HCT116 (cell line): ENCODE measurements around the gene PRELP. TPM values are rescaled to one million over a fixed set of nuclear protein-coding genes. Genes with fewer than 3 reads are reported as not detected.

Source experiments
- ATAC-seq: fragments of 200-7000 bp; cut with Tn5 transposase; 2 replicates; pipeline ENCODE4 v1.9.1; 2020; ENCODE audit warnings: mild to moderate bottlenecking, moderate library complexity
- BruUV-seq: library from RNA; stranded (reverse); fragments of 400-500 nt; replicated peaks from 2 replicates; lab custom pipeline; 2021; lab: Mats Ljungman, UMichigan
- CTCF ChIA-PET: fragments of 300-600 bp; sonication (Branson Sonifier 250); formaldehyde crosslinking; loops from one replicate; lab custom pipeline; 2021; ENCODE audit warnings: antibody characterized with exemption; lab: Charles Lee
- POLR2A ChIA-PET: fragments of 300-600, 350-600 bp; sonication (Branson Sonifier 250); formaldehyde crosslinking; loops from one replicate; lab custom pipeline; 2021; ENCODE audit warnings: antibody characterized with exemption; lab: Charles Lee
- RAD21 ChIA-PET, 2 experiments: fragments of 300-600 bp; sonication (Branson Sonifier 250); formaldehyde crosslinking; loops; one replicate each; lab custom pipeline; 2023; ENCODE audit warnings: low total read pairs in 2 of 2; ENCODE audit not compliant: uncharacterized antibody in 2 of 2, unreplicated experiment in 2 of 2, low non-redundant PET in 1 of 2; lab: Charles Lee
- DNase-seq: peaks from one replicate; pipeline ENCODE4 v3.0.0-alpha.2; 2010; ENCODE audit warnings: low read depth, low spot score
- H2AFZ ChIP-seq: fragments of 200-600 bp; shearing (Covaris generic), sonication (generic); 2 replicates; pipeline ENCODE4 v1.6.1; 2017; ENCODE audit warnings: low read depth, mixed run types, mixed read lengths, antibody characterized with exemption, low read length; ENCODE audit not compliant: poor library complexity, severe bottlenecking
- H3K27ac ChIP-seq: 2 replicates; pipeline ENCODE4 v1.5.1; 2012; ENCODE audit warnings: low read depth, low read length
- H3K27me3 ChIP-seq: fragments of 200-600 bp; sonication (generic); 2 replicates; pipeline ENCODE4 v1.6.1; 2016; ENCODE audit warnings: mixed run types, low read length, mixed read lengths; ENCODE audit not compliant: insufficient read depth
- H3K36me3 ChIP-seq, 2 experiments: fragments of 200-500 bp in 1 of 2; fragments of 200-600 bp in 1 of 2; sonication (Bioruptor generic) in 1 of 2; sonication (generic) in 1 of 2; 2 replicates each; pipeline versions ENCODE4 v1.5.1 to v1.6.1; 2014 to 2016; ENCODE audit warnings: low read length in 2 of 2, inconsistent platforms in 1 of 2, mixed read lengths in 1 of 2, mixed run types in 1 of 2; ENCODE audit not compliant: insufficient read depth in 2 of 2, control insufficient read depth in 1 of 2
- H3K4me1 ChIP-seq, 2 experiments: fragments of 200-600 bp in 1 of 2; sonication (generic) in 1 of 2; 2 replicates each; pipeline versions ENCODE4 v1.5.1 to v1.6.1; 2012 to 2017; ENCODE audit warnings: low read length in 2 of 2, inconsistent platforms in 1 of 2, mild to moderate bottlenecking in 1 of 2, mixed read lengths in 1 of 2, mixed run types in 1 of 2, moderate library complexity in 1 of 2; ENCODE audit not compliant: insufficient read depth in 2 of 2, control insufficient read depth in 1 of 2
- H3K4me2 ChIP-seq: fragments of 200-600 bp; sonication (generic); 2 replicates; pipeline ENCODE4 v1.6.1; 2017; ENCODE audit warnings: mixed run types, low read length, mixed read lengths
- H3K4me3 ChIP-seq, 2 experiments: fragments of 200-600 bp in 1 of 2; sonication (generic) in 1 of 2; replicated peaks in 1 of 2; 2 replicates each; pipeline ENCODE4 v1.5.1; 2011 to 2016; ENCODE audit warnings: low read length in 2 of 2, control low read depth in 1 of 2, low read depth in 1 of 2, mild to moderate bottlenecking in 1 of 2, mixed read lengths in 1 of 2, mixed run types in 1 of 2
- H3K79me2 ChIP-seq: fragments of 200-600 bp; sonication (generic); 2 replicates; pipeline ENCODE4 v1.6.1; 2017; ENCODE audit warnings: mild to moderate bottlenecking, mixed run types, low read length, moderate library complexity, mixed read lengths; ENCODE audit not compliant: insufficient read depth
- H3K9ac ChIP-seq: fragments of 200-600 bp; sonication (generic); 2 replicates; pipeline ENCODE4 v1.6.1; 2016; ENCODE audit warnings: low read length, mixed read lengths
- H3K9me2 ChIP-seq: fragments of 200-600 bp; sonication (generic), shearing (Covaris generic); 2 replicates; pipeline ENCODE4 v1.6.1; 2017; ENCODE audit warnings: mixed run types, mild to moderate bottlenecking, moderate library complexity; ENCODE audit not compliant: insufficient read depth
- H3K9me3 ChIP-seq, 2 experiments: fragments of 200-500 bp in 1 of 2; fragments of 200-600 bp in 1 of 2; sonication (Bioruptor generic) in 1 of 2; sonication (generic) in 1 of 2; 2 replicates each; pipeline ENCODE4 v1.6.1; 2014 to 2017; ENCODE audit warnings: low read length in 2 of 2, mixed read lengths in 2 of 2, inconsistent platforms in 1 of 2, low read depth in 1 of 2, mild to moderate bottlenecking in 1 of 2, mixed run types in 1 of 2, moderate library complexity in 1 of 2; ENCODE audit not compliant: control insufficient read depth in 1 of 2, insufficient read depth in 1 of 2
- H4K20me1 ChIP-seq: fragments of 200-600 bp; sonication (generic), shearing (Covaris generic); 2 replicates; pipeline ENCODE4 v1.6.1; 2017; ENCODE audit warnings: mixed run types, mild to moderate bottlenecking, moderate library complexity; ENCODE audit not compliant: insufficient read depth
- CBX3 ChIP-seq: IDR thresholded peaks from 2 replicates; pipeline ENCODE4 v1.6.1; 2012; ENCODE audit warnings: low read depth
- EZH2 ChIP-seq: fragments of 200-600 bp; sonication (generic); IDR thresholded peaks from 2 replicates; pipeline ENCODE4 v1.6.1; 2017; ENCODE audit warnings: antibody characterized with exemption, mixed run types
- POLR2A ChIP-seq: IDR thresholded peaks from 2 replicates; pipeline ENCODE4 v1.7.0; 2011; ENCODE audit warnings: borderline replicate concordance; ENCODE audit not compliant: insufficient read depth, insufficient read length; ENCODE audit errors: extremely low read depth
- POLR2AphosphoS5 ChIP-seq: IDR thresholded peaks from 2 replicates; pipeline ENCODE4 v1.6.1; 2011; ENCODE audit warnings: mild to moderate bottlenecking, low read depth, low read length, moderate library complexity
- REST ChIP-seq: IDR thresholded peaks from 2 replicates; pipeline ENCODE4 v1.6.1; 2012; ENCODE audit warnings: low read depth
- SRF ChIP-seq: IDR thresholded peaks from 2 replicates; pipeline ENCODE4 v1.6.1; 2012; ENCODE audit warnings: low read depth
- TCF7L2 ChIP-seq: IDR thresholded peaks from 2 replicates; pipeline ENCODE4 v1.7.0; 2011; ENCODE audit warnings: borderline replicate concordance, inconsistent platforms; ENCODE audit not compliant: insufficient read depth, insufficient read length; ENCODE audit errors: extremely low read depth
- ZFX ChIP-seq: fragments of 450-650 bp; IDR thresholded peaks from 2 replicates; pipeline ENCODE4 v1.6.1; 2017
- intact Hi-C: fragments of 100-400 bp; cut with micrococcal nuclease; formaldehyde crosslinking; loops from 2 replicates; pipeline ENCODE4 v1.10.0; 2022
- total RNA-seq: library from RNA; stranded (reverse); gene quantifications from one replicate; pipeline ENCODE4 v1.2.1, GENCODE V29; 2021; ENCODE audit not compliant: unreplicated experiment
- TF ChIP-seq, protein P1 (sequence below): IDR thresholded peaks from 2 replicates; pipeline ENCODE4 v1.6.1; 2012

The PRELP gene
- total RNA-seq, 1 experiment from 2014 or later, result 0.10 TPM

DNA sequence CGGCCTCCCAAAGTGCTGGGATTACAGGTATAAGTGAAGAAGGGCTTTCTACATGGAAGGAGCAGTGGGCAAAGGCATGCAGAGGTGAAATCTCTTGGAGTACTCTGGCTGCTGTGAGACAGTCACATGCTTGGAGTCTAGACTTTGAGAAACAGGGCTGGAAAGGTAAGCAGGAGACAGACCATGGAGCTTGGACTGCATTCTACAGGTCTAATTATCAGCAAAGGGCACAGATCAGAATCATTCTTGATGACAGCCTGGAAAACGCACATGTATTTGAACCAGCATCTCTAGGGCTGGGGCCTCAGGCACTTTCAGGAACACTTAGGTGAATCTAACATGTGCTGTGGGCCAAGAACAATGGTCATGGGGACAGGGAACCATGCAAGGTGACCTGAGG, 7.3 kb upstream of the PRELP start:
- no peaks in the 10 kb centered on the region for H3K9me2 ChIP-seq
- no peaks in the 10 kb centered on the region for H4K20me1 ChIP-seq
- no peak overlapping the region for H3K4me2 ChIP-seq
- ATAC-seq, result no peak
- RAD21 ChIA-PET, result no interaction called here
- intact Hi-C loops, result no loop called here
- H3K79me2 ChIP-seq, result no peaks in the 10 kb centered on the region
- TF ChIP-seq SRF (no peak), EZH2 (no peak), CBX3 (no peak), POLR2AphosphoS5 (no peak), REST (no peak), ZFX (no peak), POLR2A (no peak), TCF7L2 (no peak)
- TF ChIP-seq, protein P1, sequence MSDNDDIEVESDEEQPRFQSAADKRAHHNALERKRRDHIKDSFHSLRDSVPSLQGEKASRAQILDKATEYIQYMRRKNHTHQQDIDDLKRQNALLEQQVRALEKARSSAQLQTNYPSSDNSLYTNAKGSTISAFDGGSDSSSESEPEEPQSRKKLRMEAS, result no peak
- no peak overlapping the region for H3K4me3 ChIP-seq
- H3K4me1 ChIP-seq, result no peaks in the 10 kb centered on the region
- POLR2A ChIA-PET, result no interaction called here
- no peak overlapping the region for H3K9ac ChIP-seq
- DNase-seq, result no peak
- H3K9me3 ChIP-seq, result no peaks in the 10 kb centered on the region
- H2AFZ ChIP-seq, result no peak overlapping the region
- H3K27ac ChIP-seq, result no peak overlapping the region
- peaks cover 5% of the 10 kb centered on the region; the same call in 1 of the 2 replicates for H3K27me3 ChIP-seq
- BruUV-seq, result no TSS peak
- H3K36me3 ChIP-seq, result no peaks in the 10 kb centered on the region
- CTCF ChIA-PET, result no interaction called here
